MM.1S (cell line): ENCODE measurements around the gene CDH2.

Source experiments
- CTCF ChIP-seq: fragments of 300-600 bp; sonication (generic); IDR thresholded peaks from 2 replicates; pipeline ENCODE4 v1.5.1; 2016; ENCODE audit warnings: antibody characterized with exemption, low read length, mixed read lengths
- EZH2 ChIP-seq: fragments of 300-600 bp; sonication (generic); optimal IDR thresholded peaks from 2 replicates; pipeline ENCODE3; 2017; ENCODE audit warnings: low read depth, mild to moderate bottlenecking, antibody characterized with exemption, low read length, mixed read lengths

- TF ChIP-seq CTCF (no peak), EZH2 (no peak)
These were observed 158.6 kb downstream of the CDH2 start for GRCh38 chr18:28018351-28018750.
